AG09309 (cell line): ENCODE results near the gene PKDCC.
A peak's percentile ranks its signal among the peaks of the same experiment; 100 is the strongest.

Source experiments
- DNase-seq: peaks from one replicate; pipeline ENCODE4 v3.0.0-alpha.2; 2010; ENCODE audit warnings: low read depth
- H3K4me3 ChIP-seq: 2 replicates; pipeline ENCODE4 v1.5.1; 2011; ENCODE audit warnings: mild to moderate bottlenecking, low read depth, low read length, moderate library complexity; ENCODE audit not compliant: control insufficient read depth
- TF ChIP-seq, protein P1 (sequence below): IDR thresholded peaks from 2 replicates; pipeline ENCODE4 v1.5.1; 2011; ENCODE audit warnings: mild to moderate bottlenecking, low read depth, low read length, inconsistent platforms; ENCODE audit not compliant: insufficient read depth, control insufficient read depth; ENCODE audit errors: missing control alignments

The PKDCC gene

DNA sequence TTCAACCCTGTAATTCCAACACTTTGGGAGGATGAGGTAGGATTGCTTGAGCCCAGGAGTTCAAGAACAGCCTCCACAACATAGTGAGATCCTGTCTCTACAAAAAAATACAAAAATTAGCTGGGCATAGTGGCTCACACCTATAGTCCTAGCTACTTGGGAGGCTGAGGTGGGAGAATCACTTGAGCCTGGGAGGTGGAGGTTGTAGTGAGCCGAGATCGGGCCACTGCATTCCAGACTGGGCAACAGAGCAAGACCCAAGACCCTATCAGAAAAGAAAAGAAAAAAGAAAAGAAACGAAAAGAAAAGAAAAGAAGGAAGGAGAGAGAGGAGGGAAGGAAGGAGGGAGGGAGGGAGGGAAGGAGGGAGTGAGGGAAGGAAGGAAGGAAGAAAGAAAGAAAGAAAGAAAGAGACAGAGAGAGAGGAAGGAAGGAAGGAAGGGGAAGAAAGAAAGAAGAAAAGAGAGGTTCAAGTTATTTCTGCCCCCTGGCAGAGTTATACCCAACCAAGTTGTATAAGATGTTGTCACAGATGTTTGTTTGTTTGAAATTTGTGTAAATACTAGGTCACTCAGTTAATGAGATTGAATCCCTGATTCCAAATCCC, 3.9 kb upstream of the PKDCC start:
- no peak for DNase-seq
- no peak overlapping the region for H3K4me3 ChIP-seq
- TF ChIP-seq, protein P1, sequence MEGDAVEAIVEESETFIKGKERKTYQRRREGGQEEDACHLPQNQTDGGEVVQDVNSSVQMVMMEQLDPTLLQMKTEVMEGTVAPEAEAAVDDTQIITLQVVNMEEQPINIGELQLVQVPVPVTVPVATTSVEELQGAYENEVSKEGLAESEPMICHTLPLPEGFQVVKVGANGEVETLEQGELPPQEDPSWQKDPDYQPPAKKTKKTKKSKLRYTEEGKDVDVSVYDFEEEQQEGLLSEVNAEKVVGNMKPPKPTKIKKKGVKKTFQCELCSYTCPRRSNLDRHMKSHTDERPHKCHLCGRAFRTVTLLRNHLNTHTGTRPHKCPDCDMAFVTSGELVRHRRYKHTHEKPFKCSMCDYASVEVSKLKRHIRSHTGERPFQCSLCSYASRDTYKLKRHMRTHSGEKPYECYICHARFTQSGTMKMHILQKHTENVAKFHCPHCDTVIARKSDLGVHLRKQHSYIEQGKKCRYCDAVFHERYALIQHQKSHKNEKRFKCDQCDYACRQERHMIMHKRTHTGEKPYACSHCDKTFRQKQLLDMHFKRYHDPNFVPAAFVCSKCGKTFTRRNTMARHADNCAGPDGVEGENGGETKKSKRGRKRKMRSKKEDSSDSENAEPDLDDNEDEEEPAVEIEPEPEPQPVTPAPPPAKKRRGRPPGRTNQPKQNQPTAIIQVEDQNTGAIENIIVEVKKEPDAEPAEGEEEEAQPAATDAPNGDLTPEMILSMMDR, result no peak

DNA sequence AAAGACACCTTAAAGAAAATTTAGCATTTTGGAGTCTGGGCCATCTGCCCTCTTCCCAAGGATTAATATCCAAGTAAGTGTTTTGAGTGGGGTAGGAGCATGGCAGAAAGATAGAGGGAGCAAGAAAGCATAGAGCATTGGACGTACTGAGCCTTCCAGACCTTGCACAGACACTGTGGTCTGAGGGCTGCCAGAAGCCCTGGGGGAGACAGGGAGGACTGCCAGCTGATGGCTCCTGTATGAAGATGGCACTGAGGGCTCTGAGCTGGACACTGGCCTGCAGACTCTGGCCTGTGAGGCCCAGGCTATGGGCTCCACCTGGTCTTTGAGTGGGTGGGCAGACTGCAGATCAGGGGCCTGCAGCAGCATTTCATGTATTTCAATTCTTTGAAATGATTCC, 2.9 kb upstream of the PKDCC start:
- TF ChIP-seq, protein P1, result no peak
- no peak overlapping the region for H3K4me3 ChIP-seq
- DNase-seq, result no peak

DNA sequence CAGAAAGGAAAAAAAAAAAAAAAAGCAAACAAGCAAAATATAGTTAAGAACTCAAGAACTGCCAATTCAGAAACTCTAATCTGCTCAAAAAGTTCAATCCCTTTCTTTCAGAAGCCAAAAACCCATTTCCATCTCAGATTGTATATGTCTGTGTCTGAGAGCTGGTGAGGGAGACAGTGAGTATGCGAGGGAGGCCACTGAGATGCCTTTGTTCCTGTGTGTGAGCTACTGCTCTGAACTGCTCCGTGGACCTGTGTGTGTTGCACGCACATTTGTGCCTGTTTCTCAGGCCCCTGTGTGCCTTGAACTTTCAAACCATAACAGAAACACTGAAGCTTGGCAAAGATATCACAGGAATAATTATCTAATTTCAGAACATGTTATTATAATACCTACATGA, 2.5 kb upstream of the PKDCC start:
- no peak overlapping the region for H3K4me3 ChIP-seq
- TF ChIP-seq, protein P1, result no peak
- no peak for DNase-seq

DNA sequence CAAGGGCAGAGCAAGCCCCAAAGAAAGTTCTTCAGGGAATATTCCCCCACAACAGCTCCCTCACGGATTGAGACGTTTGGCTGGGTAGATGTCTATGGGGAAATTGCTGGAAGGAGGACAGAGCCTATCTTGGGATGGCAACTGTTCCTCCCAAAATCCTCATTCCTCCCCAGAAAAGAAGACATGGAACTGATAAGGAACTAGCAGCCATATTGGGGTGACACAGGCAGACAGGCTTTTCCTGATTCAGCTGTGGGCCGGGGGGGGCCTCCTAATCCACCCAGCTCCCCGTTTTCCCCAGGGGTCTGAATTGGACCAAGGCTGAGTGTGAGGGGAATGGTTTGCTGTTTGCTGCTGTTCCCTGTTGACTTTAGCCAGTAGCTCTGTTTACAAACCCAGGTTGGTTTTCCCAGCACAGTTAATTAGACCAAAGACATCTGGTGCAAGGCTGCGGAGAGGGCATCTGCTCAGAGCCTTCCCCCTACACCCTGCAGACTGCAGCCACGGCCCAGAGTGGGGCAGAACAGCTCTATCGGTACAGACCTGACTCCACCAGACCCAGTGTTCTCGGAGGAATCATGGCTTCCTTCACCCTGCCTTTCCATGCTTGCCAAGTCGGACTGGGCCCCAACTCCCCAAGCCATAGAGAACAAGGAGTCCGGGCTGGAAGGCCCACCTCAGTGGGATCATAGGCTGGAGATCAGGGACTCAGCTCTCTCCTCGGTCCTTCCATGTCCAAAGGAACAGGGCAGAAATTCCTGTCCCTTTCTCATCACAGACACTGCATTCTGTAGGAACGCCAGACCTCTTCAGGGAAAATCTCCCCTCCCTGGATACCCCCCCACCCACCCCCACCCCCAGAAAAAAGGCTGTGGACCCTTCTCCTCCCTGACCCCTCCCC, 1.7 kb upstream of the PKDCC start:
- no peak for DNase-seq
- TF ChIP-seq, protein P1, result no peak
- no peak overlapping the region for H3K4me3 ChIP-seq

DNA sequence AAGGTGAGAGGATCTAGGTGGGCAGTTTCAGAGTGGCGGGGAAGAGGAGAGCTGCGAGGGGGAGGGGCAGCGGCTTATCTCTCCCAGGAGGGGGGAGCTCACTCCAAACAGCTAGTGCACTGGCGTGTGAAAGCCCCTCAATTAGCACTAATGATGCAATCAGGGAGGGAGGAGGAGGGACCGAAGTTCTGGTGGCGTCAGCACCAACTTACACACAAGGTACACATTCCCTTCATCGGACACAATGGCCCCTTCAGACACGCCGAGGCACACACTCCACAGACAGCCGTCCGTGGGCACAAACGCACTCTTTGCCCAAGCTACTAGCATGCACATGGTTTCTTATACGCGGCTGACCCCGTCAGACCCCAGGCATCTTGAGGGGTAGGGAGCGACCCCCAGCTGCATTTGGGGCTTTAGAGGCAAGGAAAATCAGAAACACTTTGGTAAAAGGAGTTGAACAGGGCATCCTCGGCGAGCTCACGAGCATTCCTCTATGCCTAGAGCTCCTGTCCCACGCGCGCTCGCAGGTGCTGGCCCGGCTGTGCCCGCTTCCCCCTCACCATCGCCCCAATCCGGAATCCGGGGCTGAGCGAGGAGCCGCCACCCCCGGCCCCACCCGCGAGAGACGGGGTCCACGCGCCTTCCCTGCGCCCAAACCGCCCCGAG, 868 bp upstream of the PKDCC start:
- peak overlapping the region; percentile 56 for H3K4me3 ChIP-seq
- DNase-seq, result no peak
- TF ChIP-seq, protein P1, result no peak

DNA sequence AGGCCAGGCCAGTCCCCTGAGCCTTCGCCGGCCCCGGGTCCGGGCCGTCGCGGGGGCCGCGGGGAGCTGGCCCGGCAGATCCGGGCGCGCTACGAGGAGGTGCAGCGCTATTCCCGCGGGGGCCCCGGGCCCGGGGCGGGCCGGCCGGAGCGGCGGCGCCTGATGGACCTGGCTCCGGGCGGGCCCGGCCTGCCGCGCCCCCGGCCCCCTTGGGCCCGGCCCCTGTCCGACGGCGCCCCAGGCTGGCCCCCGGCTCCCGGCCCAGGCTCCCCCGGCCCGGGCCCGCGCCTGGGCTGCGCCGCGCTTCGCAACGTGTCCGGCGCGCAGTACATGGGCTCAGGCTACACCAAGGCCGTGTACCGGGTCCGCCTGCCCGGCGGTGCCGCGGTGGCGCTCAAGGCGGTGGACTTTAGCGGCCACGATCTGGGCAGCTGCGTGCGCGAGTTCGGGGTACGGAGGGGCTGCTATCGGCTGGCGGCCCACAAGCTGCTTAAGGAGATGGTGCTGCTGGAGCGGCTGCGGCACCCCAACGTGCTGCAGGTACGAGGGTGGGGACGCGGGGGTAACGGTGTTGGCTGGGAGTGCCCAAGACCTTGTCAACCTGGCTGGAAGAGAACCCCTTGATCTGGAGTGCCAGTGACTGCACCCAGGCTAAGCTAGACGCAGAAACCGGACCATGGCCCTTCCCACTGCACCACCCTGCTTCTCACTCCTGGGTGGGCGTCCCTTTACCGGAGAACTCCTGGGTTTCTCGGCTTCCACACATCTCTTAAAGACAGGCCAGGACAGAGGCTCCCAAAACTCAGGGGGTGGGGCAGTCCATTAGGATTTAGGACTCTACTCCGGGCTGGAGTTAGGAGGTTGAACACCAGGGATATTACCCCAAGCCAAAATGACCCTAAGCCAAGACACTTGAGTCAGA, 739 bp downstream of the PKDCC start:
- DNase-seq, result no peak
- peak overlapping the region; percentile 40 for H3K4me3 ChIP-seq
- TF ChIP-seq, protein P1, result no peak
